GM21526 (cell line): ENCODE results near the gene MFSD12.

Experiments used
- ATAC-seq: cut with Tn5 transposase; IDR thresholded peaks from one replicate; pipeline ENCODE4 v1.9.1; 2021; ENCODE audit warnings: moderate library complexity; ENCODE audit not compliant: unreplicated experiment, low FRiP score

Gene MFSD12

DNA sequence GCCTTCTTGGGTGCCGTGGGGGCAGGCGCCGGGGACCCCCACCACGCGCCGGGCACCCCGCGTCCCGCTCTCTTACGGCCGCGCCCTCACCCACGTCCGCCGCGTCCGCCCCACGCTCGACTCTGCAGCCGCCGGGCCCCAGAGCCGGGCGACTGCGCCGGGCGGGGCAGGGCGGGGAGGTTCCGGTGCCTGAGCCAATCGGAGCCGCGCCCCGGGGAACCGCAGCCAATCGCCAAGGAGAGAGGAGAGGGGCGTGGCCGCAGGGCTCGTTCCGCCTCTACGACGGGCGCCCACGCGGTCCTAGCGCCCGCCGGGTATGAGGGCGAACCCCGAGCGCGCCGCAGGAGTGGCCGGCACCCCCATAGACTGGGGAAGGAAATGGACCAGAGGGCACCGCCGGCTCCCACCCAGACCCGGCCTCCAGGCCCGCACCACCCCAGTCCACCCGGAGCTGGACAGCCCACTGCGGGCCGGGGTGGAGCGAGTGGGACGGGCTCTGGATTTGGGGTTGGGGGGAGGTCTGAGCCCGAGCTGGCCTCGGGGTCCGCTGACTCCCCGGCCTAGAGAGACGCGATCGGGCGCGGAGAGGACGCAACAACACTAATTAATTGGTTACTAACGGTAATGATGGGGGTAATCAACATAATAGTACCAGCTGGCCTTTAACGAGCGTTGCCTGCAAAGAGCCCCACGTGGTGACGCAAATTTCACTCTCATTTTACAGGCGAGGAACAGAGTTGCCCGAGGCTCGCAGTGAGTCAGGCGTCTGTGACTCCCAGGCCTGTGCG is at the start of gene MFSD12:
Gene MFSD12, minus strand, starts transcription at position 126 of the 788 bp plus-strand sequence. CDS start 183 bp downstream, outside the sequence.
- peak; percentile 75 for ATAC-seq

DNA sequence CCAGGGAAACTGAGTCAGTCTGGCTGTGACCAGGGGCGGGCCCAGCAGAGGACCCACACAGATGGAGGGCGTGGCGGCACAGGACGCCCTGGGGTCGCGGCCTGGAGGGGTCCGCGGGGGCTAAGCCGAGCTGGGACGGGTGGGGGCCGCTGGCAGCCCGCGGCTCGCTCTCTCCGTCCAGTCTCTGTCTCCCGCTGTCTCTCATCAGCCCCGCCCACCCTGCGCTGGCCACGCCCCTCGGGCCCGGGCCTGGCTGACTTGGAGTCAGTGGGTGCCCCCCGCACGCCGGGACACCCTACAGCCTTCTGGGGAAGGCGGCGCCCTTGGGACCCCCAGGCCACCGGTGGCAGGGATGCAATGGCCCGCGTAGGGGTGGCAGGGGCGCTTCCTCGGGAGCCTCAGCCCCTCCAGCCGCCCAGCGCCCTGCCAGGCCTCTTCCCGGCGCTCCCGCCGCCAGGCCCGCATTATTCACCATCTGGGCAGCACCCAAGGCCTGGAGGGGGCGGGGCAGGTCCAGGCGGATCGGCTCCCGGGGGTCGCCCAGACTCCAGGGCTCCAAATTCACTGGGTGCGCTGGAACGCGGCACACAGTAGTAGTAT is 49.4 kb upstream of the MFSD12 start, which contains the start of gene TBXA2R:
Gene TBXA2R, minus strand, starts transcription at position 186 of the 600 bp plus-strand sequence. CDS start 6,241 bp downstream, outside the sequence.
- no peak for ATAC-seq

DNA sequence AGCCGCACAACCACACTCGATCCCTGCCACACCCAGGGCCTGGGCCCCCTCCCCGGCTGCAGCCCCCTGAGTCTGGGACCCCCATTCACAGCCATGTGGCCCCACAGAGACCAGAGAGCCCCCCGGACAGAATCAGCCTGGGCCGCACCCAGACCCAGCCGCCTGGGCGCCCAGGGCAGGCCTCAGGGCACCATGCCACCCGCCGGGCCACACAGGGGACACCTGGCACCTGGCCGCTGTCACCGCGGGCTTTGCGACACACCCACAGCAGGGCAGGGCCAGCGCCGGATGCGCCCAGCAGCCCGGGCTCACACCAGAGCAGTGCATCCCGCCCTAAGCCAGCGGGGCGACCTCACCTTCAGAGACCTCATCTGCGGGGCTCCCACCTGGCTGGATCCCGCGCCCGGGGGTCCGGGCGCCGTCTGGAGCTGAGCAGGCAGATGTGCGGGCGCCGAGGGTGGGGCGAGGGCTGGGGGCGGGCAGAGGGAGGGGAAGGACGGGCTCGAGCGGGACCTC is 48.8 kb upstream of the MFSD12 start:
- ATAC-seq, result no peak

DNA sequence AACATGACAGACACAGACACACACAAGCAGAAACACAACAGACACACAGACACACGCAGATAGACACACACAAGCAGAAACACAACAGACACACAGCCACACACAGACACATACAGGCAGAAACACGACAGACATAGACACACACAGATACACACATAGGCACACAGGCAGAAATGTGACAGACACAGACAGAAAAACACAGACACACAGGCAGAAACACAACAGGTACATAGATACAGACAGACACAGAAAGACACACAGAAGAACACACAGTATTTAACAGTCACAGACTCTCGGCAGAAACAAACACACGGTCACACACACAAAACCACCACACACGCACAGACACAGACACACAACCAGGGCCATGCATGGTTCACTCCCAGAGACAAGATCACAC is 48.4 kb upstream of the MFSD12 start:
- no peak for ATAC-seq

DNA sequence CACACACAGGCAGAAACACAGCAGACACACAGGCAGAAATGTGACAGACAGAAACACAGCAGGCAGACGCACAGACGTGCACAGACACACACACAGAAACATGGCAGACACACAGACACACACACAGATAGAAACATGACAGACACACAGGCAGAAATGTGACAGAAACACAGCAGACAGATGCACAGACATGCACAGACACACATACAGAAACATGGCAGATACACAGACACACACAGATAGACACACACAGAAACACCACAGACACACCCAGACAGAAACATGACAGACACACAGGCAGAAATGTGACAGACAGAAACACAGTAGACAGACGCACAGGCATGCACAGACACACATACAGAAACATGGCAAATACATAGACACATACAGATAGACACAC is 48.0 kb upstream of the MFSD12 start:
- no peak for ATAC-seq

DNA sequence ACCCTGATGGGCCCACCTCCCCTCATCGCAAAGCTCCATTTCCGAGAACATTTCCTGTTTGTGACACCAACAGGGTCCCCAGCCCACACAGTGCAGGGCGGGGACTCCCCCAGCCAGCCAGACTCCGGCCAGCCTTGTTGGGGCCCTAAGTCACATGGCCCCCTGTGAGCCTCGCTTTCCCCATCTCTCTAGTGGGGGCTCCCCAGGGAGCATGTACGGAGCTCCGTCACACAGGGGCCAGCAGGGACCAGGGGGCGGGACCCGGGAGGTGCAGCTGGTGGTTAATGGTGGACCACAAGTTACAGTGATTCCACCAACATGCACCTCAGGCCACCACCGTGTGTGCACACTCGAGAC is 47.6 kb upstream of the MFSD12 start:
- ATAC-seq, result no peak

DNA sequence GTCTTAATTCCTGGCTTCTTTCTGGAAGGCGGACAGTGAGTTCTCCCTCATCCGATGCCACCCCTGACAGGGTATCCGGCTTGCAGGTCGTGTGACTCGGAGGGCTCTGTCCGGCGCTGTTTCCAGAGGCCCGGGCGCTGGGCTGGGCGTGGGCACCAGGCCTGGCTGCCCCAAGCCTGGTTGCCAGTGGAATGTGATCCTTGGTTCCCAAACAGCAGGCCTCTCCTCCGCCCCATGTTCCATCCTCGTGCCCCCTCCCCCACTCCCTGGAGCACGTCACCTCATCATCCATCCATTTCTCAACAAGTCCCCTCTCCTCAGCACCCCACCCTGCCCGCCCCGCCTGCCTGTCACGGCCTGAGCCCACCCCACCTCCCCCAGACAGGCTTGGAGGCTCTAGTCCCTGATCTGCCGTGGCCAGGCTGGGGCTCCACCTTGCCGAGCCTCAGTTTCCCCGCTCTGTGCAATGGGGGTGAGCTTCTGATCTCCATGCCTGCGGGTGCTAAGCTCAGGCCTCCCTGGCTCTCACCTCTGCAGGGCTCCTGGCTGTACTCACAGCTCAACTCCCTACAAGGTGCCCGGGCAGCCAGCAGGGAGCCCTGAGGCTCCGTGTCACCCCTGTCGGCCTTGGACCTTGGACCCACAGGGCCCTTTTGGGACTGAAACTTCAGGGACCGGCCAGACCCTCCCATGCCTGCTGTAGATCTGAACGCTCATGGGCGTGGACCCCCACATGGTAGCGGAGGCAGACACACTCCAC is 47.0 kb upstream of the MFSD12 start:
- ATAC-seq, result no peak

DNA sequence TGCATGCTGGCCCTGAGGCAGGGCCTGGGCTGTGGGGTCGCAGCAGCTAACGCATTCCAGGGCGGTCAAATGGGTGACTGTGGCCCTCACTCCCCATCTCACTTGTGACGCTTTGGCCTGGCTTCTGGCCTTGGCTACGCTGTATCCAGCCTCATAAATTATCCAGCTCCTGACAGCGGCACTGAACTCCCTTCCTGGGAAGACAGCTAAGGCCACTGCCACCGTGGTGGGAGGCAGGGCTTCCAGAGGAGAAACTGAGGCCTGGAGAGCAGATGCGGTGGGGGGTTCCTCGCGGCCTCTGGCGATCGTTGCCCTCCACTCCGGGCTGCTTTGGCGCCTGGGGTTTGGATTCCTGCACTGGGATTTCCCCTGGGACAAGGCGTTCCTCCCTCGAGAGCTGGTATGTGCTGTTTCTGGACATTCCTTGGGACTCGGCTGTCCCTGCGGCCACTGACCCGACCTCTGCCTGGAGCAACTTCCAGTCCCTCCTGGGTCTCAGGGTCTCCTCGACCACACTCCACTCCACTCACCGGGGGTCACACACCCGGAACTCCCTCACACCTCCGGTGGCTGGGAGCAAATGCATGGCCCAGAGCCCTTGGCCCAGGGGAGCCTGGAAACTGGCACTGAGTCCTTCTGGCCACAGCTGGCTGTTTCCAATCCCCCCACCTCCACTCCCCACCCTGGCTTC is 45.9 kb upstream of the MFSD12 start:
- ATAC-seq, result no peak

DNA sequence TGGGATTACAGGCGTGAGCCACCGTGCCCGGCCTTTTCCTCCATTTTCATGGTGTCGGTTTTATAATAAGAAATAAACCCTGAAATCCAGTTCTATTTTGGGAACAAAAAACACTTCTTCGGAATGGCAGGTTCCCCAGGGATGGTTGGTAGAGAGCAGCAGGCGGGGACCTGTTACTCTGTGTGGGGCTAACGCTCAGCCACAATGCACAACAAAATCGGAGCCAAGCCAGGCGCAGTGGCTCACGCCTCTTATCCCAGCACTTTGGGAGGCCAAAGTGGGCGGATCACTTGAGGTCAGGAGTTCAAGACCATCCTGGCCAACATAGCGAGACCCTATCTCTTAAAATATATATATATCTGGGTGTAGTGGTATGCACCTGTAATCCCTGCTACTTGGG is 43.6 kb upstream of the MFSD12 start:
- no peak for ATAC-seq

DNA sequence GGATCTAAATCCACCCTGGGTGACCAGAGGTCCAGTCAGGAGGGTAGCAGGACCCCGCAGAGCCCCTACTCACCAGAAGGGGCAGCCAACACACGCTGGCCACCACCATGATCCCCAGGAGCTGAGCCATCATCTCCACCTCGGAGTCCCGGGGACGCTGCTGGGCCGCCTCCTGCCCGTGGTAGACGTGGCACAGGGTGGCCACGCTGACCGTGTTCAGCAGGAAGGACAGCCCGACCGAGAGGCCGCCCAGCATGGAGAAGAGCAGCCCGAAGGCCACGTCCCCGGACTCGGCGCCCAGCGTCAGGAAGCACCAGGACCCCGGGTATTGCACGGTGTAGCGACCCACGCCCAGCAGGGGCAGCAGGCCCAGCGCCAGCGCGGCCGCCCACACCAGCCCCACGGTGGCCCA is 42.4 kb upstream of the MFSD12 start:
- no peak for ATAC-seq

DNA sequence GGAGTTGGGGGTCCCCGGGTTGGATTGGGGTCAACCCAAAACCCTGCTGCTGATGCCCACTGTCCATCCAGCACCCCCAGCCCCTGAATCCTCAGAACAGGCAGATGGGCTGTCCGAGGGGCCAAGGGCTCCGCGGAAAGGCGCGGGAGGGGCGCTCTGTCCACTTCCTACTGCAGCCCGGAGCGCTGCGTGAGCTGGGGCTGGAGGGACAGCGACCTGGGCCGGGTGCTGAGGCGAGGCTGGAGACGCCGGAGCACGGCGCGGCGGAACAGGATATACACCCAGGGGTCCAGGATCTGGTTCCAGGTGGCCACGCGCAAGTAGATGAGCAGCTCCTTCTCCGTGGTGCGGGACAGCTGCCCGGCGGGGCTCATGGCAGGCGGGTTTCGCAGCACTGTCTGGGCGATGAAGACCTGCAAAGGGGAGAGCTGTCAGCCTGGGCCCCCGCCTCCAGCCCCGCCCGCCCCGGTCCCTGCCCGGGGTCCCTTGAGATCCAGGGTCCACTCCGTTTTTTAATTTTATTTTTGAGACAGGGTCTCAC is 38.2 kb upstream of the MFSD12 start:
- no peak for ATAC-seq

DNA sequence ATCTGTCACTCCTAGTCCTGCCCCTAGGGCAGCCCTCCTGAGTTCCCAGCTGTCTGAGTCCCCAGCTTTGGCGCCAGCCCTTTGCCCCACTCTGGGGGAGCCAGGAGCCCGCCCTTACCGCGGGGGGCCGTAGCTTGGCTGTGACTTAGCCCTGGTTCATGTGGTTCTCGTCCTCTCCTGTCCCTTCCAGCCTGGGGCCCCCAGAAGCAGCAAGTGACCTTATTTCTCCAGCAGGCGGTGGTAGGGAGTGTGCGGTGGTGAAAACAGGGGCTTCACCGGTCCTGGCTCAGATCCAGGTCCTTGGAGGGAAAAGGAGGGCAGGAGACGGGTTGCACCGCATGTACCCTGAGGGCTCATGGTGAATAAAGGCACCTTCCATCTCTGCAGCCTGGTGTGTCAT is 35.8 kb upstream of the MFSD12 start:
- ATAC-seq, result no peak

DNA sequence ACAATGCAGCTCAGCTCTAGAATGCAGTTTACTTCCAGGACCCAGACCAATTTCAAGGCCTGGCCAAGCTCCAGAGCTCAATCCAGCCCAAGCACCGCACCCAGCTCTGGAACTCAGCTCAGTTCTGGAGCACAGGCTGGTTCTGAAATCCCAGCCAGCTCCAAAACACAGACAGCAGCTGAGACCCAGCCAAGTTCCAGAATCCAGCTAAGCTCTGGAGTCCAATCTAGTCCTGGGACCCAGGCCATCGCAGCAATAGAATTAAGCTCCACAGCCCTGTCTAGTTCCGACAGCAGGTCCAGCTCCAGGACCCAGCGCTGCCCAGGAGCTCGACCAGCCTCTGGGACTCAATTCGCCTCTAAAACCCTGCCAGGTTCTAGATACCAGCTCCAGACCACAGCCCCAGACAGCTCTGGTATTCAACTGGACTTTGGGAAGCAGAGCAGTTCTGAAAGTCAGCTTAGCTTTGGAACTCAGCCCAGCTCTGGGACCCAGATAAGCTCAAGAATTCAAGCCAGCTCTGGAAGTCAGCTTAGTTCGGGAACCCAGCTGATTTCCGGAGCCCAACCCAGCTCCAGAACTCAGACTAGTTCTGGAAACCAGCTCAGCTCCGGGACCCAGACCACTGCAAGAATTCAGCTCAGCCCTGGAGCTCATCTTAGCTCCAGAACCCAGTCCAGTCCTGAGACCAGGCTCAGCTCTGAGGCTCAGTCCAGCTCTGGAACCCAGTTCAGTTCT is 34.7 kb upstream of the MFSD12 start:
- no peak for ATAC-seq

DNA sequence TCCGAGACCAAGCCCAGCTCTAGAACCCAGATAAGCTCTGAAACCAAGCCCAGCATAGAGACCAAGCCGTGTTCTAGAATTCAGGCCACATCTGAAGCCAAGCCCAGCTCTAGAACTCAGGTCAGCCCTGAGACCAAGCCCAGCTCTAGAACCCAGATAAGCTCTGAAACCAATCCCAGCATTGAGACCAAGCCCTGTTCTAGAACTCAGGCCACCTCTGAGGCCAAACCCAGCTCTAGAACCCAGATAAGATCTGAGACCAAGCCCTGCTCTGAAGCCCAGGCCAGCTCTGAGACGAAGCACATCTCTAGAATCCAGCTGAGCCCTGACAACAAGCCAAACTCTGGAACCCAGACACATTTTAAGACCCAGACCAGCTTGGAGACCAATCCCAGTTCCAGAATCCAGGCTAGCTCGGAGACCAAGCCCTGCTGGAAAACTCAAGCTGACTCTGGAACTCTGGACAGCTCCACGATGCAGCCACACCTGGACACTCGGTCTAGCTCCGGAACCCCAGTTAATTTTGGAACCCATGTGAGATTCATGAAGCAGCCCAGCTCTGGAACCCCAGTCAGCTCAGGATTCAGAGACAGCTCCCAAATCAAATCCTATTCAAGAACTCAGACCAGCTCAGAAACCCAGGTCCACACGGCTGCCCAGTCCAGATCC is 33.7 kb upstream of the MFSD12 start:
- no peak for ATAC-seq

DNA sequence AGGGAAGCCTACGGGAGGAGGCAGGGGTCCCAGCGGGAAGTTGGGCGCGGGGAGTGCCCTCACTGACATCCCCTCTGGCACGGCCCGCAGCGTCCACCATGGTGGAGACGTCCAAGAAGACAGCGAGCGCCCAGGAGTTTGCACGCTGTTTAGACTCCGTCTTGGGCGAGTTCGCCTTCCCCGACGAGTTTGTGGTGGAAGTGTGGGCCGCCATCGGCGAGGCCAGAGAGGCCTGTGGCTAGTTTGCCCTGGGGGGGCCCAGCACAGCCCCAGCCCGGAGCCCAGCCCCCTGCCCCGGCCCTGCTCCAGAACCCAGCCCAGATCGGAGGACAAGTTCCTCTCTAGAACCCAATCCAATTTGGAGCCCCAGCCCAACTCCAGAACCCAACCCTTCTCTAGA is 32.6 kb upstream of the MFSD12 start:
- ATAC-seq, result no peak

DNA sequence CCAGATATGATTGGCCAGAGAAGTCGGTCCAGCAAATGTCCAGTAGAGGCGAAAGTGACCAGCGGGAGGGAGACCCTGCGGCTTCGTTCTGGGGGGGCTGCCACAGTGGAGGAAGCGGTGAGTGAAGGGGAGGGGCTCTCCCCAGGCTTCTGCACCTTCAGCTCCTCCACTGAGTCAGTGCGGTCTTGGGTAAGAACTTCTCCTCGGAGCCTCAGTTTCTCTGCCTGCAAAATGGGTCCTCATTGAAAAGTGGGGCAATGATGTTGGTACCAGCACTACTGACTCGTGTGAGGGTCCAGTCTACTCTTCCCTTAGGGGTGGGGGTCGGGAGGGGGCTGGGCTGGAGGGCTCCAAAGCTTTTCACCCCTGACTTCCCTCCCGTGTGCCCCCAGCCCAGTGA is 32.1 kb upstream of the MFSD12 start:
- no peak for ATAC-seq

DNA sequence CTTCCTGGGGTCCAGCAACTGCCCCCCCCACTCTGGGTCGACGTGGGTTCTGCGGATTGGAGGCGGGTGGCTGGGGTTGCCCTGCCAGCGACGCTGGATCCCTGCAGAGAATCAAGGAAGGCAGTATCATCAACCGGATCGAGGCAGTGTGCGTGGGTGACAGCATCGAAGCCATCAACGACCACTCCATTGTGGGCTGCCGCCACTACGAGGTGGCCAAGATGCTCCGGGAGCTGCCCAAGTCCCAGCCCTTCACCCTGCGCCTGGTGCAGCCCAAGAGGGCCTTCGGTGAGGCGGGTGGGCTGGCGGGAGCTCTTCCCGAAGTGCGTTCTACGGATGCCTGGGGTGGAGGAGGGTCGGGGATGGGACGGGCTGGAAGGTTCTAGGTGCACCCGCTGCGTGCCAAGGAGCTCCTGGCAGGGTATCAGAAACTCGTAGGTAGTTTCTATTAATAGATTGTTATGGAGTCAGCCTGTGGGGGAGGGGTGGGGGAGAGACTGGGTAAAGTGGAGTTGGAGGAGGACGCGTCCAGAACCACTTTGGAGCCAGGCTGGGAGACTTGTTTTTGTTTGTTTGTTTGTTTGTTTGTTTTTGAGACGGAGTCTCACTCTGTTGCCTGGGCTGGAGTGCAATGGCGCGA is 29.4 kb upstream of the MFSD12 start:
- ATAC-seq, result no peak

DNA sequence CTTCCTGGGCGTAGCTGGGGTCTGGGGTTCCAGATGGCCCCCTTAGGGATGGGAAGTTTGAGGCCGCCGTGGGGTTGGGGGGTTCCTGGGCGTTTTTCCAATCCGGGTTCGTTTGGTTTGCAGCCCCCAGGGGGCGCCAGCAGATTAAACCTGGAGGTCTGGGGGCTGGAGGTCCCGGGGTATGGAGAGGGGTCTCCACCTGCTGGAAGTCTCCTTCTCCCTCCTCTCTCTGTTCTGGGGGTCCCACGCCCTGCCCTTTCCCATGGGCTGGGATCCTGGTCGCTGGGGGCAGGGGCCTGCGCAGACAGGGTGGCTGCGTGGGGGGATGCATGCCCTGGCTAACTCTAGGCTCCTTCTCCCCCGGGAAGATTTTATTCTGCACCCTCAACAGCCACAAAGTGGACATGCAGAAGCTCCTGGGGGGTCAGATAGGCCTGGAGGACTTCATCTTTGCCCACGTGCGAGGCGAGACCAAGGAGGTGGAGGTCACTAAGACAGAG is 28.8 kb upstream of the MFSD12 start:
- no peak for ATAC-seq
